Stimulated activated CD4-positive, alpha-beta T cell treated with anti-CD3 and anti-CD28 coated beads, Interleukin-12 subunit alpha, Interleukin-12 subunit beta, amount 100 ng/mL, for 48 hours (primary cell): ENCODE data around the gene SLC6A8.
"Not testable (repeated sequence)": the region's sequence is repeated elsewhere in the genome, so short reads cannot be mapped to it uniquely, and the experiment has no call there.

ENCODE experiments used
- DNase-seq, 3 donors: peaks; one replicate each; pipeline ENCODE4 v3.0.0-alpha.2; 2020; ENCODE audit warnings: low read depth in 2 of 3, low spot score in 1 of 3

Gene SLC6A8

DNA sequence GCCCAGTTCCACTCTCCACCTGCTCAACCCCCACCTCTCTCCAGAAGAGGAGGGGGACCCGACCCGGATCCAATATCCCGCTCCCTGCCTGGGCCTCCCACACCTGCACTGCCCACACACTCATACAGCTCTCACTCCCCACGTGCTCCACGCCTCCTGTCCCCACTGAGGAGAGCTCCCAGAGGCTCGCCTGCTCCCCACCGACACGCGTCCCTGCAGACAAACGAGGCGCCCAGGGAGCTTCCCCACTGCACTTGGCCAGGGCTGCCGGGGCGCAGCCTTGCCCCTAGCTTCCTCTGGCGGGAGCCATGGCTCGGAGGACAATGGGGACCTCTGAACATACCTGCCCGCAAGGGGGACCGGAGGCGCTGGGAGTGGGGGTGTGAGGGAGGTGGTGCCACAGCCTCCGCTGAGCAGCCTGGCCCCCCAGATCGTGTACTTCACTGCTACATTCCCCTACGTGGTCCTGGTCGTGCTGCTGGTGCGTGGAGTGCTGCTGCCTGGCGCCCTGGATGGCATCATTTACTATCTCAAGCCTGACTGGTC is 5.0 kb downstream of the SLC6A8 start:
- DNase-seq, result no peak

DNA sequence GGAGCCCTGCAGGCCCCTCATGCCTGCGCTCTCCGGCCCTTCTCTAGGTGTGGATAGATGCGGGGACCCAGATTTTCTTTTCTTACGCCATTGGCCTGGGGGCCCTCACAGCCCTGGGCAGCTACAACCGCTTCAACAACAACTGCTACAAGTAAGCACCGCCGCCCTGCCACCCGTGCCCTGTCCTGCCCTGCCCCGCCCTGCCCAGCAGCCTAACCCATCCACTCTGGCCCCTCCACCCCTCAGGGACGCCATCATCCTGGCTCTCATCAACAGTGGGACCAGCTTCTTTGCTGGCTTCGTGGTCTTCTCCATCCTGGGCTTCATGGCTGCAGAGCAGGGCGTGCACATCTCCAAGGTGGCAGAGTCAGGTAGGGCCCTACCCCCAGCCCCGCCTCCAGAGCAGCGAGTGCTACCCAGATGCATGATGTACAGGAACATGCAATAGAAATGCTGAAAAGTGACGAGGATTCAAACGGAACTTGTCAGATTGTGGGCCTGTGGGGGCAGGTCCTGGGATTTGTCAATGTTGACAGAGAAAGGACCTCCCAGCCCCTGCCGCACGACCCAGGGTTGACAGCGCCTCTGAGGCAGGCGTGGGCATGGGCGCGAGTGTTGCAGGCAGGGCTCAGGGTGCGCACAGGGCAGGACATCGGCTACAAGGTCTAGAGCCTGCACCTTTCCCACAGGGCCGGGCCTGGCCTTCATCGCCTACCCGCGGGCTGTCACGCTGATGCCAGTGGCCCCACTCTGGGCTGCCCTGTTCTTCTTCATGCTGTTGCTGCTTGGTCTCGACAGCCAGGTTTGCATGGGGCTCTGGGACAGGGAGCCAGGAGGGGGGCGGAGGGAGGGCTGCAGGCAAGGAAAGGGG is 5.7 kb downstream of the SLC6A8 start:
- DNase-seq, result no peak

DNA sequence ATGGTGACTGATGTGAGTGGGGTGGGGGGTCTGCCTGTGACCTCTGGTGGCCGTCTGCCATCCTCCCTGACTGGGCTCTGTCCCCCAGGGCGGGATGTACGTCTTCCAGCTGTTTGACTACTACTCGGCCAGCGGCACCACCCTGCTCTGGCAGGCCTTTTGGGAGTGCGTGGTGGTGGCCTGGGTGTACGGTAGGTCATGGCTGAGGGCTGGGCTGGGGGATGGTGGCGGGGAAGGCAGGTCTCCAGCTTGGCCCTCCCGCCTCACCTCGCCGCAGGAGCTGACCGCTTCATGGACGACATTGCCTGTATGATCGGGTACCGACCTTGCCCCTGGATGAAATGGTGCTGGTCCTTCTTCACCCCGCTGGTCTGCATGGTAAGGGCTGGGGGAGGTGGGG is 6.5 kb downstream of the SLC6A8 start:
- DNase-seq, result not testable (repeated sequence)

DNA sequence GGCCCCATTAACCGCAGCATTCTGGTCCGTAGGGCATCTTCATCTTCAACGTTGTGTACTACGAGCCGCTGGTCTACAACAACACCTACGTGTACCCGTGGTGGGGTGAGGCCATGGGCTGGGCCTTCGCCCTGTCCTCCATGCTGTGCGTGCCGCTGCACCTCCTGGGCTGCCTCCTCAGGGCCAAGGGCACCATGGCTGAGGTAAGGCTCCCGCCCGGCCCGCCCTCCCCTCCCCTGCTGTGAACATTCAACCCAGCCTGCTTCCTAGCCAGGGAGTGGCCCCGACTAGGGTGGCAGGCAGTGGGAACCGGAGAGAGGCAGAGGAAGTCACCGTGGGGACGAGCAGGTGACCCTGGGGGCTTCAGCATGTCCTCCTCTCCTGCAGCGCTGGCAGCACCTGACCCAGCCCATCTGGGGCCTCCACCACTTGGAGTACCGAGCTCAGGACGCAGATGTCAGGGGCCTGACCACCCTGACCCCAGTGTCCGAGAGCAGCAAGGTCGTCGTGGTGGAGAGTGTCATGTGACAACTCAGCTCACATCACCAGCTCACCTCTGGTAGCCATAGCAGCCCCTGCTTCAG is 7.1 kb downstream of the SLC6A8 start:
- no peak for DNase-seq

GRCh38 chrX:153696100-153696499 is 8.4 kb downstream of the SLC6A8 start:
- no peak for DNase-seq

DNA sequence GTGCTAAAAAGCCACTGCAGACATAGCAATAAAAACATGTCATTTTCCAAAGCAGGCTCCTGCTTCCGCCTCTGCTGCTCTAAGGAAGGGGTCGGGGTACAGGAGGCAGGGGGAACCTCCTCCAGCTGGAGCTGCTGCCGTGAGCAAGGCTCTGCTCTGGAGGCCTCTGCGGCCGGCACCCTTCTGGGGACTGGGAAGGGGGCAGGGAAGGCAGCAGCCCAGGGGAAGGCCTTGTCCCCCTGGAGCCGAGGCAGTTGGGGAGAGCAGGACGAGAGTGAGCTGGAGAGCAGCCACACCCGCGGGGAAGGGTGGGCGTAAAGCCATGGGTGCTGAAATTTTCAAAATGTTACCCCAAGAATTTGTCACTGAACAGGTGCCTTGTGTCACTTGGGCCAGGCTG is 8.8 kb downstream of the SLC6A8 start:
- DNase-seq, result not testable (repeated sequence)

- not testable (repeated sequence) for DNase-seq
These were observed 9.4 kb downstream of the SLC6A8 start for GRCh38 chrX:153696986-153697722.

DNA sequence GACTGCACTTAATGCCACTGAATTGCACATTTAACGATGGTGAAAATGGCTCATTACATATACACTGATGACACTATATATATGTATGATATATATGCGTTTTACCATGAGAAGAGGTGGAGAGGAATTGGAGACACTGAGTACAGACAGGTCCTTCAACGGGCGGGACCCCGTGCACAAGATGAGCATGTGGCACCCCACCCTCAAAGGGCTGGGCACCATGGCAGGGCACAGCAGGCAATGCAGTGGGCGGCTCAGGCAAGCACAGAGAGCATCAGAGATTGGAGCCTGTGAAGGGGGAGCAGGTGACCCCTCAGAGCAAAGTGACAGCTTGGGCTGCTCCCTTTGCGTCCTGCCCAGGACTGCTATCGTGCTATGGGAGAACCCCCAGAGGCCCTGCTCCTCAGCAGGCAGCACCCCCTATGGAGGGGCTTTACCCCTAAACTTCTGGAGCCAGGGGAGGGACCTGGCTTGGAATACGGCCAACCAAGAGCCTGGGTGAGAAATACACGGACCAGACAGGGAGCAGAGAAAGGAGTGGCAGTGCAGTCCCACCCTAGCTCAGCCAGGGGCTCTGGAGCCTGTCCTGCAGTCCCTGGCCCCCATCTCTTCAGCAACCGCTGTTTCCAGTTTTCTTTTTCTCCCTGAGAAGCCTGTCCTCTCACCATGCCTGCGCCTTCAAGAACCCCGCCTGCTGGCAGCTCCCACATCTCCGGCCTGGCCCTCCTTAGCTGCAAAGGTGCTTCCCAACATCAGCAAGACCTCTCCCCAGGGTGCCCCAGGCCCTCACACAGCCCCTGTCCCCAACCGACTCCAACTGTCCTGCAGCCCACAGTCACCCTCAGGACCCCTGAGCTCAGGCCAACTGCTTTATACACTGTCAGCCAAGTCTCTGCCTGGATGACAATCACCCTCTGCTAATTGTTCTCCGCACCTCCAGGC is 10.5 kb downstream of the SLC6A8 start:
- DNase-seq, result no peak

GRCh38 chrX:153699210-153699783 is 11.6 kb downstream of the SLC6A8 start:
- DNase-seq, result not testable (repeated sequence)

GRCh38 chrX:153699784-153700371 is 12.2 kb downstream of the SLC6A8 start:
- DNase-seq, result not testable (repeated sequence)

GRCh38 chrX:153700376-153700945 is 12.7 kb downstream of the SLC6A8 start:
- no peak for DNase-seq

DNA sequence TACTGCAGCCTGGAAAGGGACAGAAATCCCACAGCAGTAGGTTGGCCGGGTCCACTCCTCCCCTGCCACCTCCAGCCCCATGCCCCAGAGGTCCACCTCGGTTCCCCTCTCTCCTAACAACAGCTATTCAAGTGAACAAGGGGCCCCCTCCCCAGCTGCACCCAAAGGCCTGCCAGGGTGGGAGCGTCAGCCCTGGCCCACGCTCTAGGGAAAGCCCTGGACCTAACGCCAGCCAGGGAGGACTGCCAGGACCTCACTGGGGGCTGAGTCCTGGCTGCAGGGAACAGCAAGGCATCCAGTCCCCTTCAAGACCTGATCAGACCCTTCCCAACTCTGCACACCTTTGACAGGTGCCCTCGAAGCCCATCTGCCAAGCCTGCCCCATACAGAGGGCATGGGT is 13.2 kb downstream of the SLC6A8 start:
- no peak for DNase-seq

DNA sequence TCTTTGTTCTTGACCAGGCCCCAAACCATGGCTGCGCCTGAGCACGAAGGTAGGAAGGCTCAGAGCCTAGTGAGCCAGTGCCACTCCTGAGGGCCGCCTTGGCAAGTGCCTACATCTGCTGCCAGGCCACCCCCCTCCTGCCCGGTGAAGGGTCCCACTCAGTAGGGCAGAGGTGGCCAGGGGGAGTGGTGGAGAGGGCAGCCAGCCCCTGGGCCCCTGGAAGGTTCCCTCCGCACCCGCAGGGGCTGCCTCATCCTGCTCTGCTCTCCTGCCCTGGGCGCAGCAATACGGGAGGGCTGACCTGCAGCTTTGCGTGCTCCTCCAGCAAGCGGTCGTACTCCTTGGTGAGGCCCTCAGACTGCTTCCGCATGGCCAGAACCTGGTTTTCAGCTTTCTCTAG is 14.0 kb downstream of the SLC6A8 start:
- no peak for DNase-seq

DNA sequence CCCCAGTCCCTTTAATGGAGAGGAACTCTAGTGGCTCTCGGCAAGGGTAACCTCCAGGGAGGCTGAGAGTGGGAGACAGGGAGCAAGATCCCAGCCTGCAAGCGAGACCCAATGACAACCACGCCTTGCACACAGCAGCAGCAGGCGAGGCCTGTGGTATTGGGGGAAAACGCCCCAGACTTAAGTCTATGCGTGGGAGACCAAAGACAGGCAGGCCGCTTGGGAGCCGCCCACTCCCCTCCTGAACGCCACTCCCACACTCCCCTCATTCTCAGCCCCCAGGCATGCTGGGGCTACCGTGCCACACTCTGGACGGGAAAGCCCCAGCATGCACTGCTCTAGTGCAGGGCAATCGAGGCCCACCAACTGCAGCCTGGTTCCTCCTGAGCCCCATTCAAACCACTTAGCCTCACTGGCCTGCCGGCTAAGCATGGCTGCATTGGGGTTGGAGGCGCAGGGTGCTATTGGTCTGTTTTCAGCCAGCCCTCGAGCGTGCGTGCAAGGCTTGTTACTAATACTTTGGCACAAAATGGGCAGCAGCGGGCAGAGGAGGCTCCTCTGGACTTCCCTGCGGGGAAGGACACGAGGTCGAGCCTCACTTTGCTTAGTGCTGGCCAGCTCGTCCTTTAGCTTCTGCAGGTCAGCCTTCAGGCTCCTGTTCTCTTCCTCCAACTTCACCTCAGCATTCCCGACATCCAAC is 14.8 kb downstream of the SLC6A8 start:
- DNase-seq, result no peak

GRCh38 chrX:153703036-153703370 is 15.3 kb downstream of the SLC6A8 start:
- no peak for DNase-seq

- no peak for DNase-seq
These were observed 16.3 kb downstream of the SLC6A8 start for GRCh38 chrX:153704021-153704526.

- not testable (repeated sequence) for DNase-seq
These were observed 17.1 kb downstream of the SLC6A8 start for GRCh38 chrX:153704631-153705402.
